Measurements from ENCODE around the gene VAMP2. TPM values are rescaled to one million over a fixed set of nuclear protein-coding genes. Genes with fewer than 3 reads are reported as not detected.
A peak's percentile ranks its signal among the peaks of the same experiment; 100 is the strongest.

Gene VAMP2, protein sequence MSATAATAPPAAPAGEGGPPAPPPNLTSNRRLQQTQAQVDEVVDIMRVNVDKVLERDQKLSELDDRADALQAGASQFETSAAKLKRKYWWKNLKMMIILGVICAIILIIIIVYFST
- 31.6 TPM for polyA plus RNA-seq (2012; ENCODE audit: insufficient read length, low read depth)

DNA sequence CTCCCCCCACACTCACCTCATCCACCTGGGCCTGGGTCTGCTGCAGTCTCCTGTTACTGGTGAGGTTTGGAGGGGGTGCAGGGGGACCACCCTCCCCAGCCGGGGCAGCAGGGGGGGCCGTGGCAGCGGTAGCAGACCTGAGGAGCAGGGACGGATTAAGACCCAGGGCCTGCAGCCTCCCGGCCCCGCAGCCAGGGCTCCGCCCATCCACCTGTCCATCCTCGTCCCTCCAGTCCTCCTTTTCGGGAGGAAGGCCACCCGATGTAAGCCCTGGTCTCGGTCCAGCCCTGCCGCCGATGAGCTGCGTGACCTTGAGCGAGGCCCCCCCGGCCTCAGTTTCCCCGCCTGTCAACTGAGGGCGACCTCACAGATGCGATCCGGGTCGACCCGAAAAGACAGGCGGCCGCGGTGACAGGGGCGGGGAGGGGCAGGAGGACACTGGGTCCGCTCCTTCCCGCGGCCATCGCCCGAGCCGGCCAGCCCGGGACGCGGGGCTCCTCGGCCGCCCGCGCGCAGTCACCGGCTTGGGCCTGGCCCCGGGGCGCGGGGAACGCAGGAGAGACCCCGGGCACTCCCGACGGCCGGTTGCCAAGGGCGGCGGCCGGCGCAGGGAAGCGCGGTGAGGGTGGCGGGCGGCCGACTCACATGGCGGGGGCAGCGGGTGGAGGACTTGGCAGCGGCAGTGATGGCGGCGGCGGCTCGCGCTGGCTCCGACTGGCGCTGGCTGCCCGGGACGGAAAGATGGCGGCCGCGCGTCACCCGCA lies at the start of gene VAMP2:
TSS of gene VAMP2 (minus strand) at position 716 of the 764 bp plus-strand sequence. CDS start at position 647, 69 bp downstream.
- TF ChIP-seq FOXP2 (optimal IDR thresholded peaks at IDR 0.05; ENCODE audit: borderline replicate concordance, extremely low read depth, extremely low read length, insufficient read depth) = peak; percentile 77
- TF ChIP-seq TAF1 (IDR thresholded peaks at IDR 0.05; ENCODE audit: borderline replicate concordance, insufficient read depth, low read length) = peak; percentile 54; the same call in 1 of the 2 replicates
- TF ChIP-seq, protein P1, sequence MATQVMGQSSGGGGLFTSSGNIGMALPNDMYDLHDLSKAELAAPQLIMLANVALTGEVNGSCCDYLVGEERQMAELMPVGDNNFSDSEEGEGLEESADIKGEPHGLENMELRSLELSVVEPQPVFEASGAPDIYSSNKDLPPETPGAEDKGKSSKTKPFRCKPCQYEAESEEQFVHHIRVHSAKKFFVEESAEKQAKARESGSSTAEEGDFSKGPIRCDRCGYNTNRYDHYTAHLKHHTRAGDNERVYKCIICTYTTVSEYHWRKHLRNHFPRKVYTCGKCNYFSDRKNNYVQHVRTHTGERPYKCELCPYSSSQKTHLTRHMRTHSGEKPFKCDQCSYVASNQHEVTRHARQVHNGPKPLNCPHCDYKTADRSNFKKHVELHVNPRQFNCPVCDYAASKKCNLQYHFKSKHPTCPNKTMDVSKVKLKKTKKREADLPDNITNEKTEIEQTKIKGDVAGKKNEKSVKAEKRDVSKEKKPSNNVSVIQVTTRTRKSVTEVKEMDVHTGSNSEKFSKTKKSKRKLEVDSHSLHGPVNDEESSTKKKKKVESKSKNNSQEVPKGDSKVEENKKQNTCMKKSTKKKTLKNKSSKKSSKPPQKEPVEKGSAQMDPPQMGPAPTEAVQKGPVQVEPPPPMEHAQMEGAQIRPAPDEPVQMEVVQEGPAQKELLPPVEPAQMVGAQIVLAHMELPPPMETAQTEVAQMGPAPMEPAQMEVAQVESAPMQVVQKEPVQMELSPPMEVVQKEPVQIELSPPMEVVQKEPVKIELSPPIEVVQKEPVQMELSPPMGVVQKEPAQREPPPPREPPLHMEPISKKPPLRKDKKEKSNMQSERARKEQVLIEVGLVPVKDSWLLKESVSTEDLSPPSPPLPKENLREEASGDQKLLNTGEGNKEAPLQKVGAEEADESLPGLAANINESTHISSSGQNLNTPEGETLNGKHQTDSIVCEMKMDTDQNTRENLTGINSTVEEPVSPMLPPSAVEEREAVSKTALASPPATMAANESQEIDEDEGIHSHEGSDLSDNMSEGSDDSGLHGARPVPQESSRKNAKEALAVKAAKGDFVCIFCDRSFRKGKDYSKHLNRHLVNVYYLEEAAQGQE (IDR thresholded peaks at IDR 0.05; ENCODE audit: insufficient read depth in 1 of 2, low read depth in 2 of 2, low read length in 2 of 2) = no peak
- 0 out of 2 replicates have a peak, but pooled peaks have one; percentile 38 for TF ChIP-seq SIN3A (IDR thresholded peaks at IDR 0.05; ENCODE audit: borderline replicate concordance, insufficient read depth, low read length)
- peak; percentile 55; the same call in 1 of the 2 replicates for TF ChIP-seq POLR2AphosphoS5 (IDR thresholded peaks at IDR 0.05; ENCODE audit: low read depth, low read length)

DNA sequence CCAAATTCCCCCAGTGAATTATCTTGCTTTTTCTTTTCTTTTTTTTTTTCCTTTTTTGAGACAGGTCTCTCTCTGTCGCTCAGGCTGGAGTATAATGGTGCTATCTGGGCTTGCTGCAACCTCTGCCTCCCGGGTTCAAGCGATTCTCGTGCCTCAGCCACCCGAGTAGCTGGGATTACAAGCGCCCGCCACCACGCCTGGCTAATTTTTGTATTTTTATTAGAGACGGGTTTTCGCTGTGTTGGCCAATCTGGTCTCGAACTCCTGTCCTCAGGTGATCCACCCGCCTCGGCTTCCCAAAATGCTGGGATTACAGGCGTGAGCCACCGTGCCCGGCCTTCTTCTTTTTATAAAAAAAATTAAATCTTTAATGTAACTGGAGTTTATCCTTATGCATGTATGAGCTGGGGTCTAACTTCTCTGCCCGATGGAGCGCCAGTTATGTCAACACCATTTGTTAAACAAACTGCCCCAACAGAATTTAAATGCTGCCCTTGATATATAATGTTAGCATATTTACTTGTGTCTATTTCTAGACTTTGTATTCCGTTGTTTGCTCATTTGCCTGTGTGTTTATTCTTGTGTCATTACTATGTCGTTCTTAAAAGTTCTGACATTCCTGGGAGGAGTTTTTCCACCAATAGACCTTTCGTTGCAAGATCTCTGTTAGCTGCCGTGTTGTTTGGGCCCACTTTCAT lies 48.2 kb upstream of the VAMP2 start:
- TF ChIP-seq POLR2AphosphoS5 (IDR thresholded peaks at IDR 0.05; ENCODE audit: low read depth, low read length) = no peak
- no peak for TF ChIP-seq FOXP2 (optimal IDR thresholded peaks at IDR 0.05; ENCODE audit: borderline replicate concordance, extremely low read depth, extremely low read length, insufficient read depth)
- TF ChIP-seq, protein P1 (IDR thresholded peaks at IDR 0.05; ENCODE audit: insufficient read depth in 1 of 2, low read depth in 2 of 2, low read length in 2 of 2) = no peak
- TF ChIP-seq SIN3A (IDR thresholded peaks at IDR 0.05; ENCODE audit: borderline replicate concordance, insufficient read depth, low read length) = no peak
- no peak for TF ChIP-seq TAF1 (IDR thresholded peaks at IDR 0.05; ENCODE audit: borderline replicate concordance, insufficient read depth, low read length)

DNA sequence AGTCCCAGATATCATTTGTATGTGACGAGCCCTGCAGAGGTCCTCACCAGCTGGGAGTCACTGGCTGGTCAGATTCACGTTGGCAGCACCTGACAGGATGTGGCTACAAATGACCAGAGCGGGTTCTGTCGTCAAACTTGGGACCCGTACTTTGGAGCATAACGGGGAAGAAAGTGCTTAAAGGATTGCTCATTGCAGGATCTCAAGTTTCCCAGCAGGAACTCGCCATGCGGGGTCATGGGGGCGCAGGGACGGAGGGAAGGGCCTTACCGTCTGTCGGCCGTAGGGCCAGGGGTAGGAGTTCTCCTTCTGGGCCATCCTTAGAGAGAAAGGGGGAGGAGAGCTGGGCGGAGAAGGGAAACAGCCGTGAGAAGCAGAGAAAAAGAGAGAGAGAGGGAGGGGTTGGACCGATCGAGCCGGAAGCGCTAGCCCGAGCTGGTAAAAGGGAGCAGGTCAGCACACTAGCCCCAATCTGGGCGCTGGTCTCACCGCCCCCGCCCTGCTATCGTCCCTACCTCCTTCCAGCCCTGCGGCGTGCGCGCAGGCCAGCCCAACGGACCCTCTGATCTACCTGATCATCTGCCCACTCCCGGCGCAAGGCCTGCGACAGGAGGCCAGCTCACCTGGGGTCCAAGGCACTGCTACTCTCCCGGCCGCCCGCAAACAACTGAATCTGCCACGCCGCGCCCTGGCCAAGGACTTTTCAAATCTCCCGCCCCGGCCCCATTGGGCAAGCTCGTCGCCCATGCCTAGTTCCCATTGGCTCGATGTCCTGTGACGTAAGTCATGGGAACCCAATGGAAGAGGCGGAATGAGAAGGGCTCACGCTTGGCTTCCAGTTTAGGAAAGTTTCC lies 47.4 kb upstream of the VAMP2 start, which contains the start of gene AURKB:
TSS of gene AURKB (minus strand) at position 669 of the 854 bp plus-strand sequence. CDS start at position 318, 351 bp downstream.
- peak; percentile 16 for TF ChIP-seq FOXP2 (optimal IDR thresholded peaks at IDR 0.05; ENCODE audit: borderline replicate concordance, extremely low read depth, extremely low read length, insufficient read depth)
- TF ChIP-seq, protein P1 (IDR thresholded peaks at IDR 0.05; ENCODE audit: insufficient read depth in 1 of 2, low read depth in 2 of 2, low read length in 2 of 2) = peak in 1 of 2 experiments; percentile 45; a peak in 2 of 4 replicates
- TF ChIP-seq POLR2AphosphoS5 (IDR thresholded peaks at IDR 0.05; ENCODE audit: low read depth, low read length) = peak; percentile 98
- no peak; the same call in 1 of the 2 replicates for TF ChIP-seq TAF1 (IDR thresholded peaks at IDR 0.05; ENCODE audit: borderline replicate concordance, insufficient read depth, low read length)
- TF ChIP-seq SIN3A (IDR thresholded peaks at IDR 0.05; ENCODE audit: borderline replicate concordance, insufficient read depth, low read length) = peak; percentile 98

DNA sequence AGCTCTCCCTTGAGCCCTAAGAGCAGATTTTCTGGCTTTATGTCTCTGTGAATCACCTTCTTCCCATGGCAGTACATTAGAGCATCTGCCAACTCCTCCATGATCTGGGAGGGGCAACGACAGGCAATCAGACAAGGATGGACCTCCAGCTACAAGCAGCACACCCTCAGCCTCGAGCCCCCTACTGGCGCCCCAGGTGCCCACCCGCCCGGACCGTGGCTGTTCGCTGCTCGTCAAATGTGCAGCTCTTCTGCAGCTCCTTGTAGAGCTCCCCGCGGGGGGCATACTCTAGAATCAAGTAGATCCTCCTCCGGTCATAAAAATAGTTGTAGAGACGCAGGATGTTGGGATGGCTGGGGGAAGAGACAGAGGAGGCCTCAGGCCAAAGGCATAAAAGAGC lies 43.8 kb upstream of the VAMP2 start:
- TF ChIP-seq POLR2AphosphoS5 (IDR thresholded peaks at IDR 0.05; ENCODE audit: low read depth, low read length) (no peak), TAF1 (IDR thresholded peaks at IDR 0.05; ENCODE audit: borderline replicate concordance, insufficient read depth, low read length) (no peak), SIN3A (IDR thresholded peaks at IDR 0.05; ENCODE audit: borderline replicate concordance, insufficient read depth, low read length) (no peak), FOXP2 (optimal IDR thresholded peaks at IDR 0.05; ENCODE audit: borderline replicate concordance, extremely low read depth, extremely low read length, insufficient read depth) (no peak)
- TF ChIP-seq, protein P1 (IDR thresholded peaks at IDR 0.05; ENCODE audit: insufficient read depth in 1 of 2, low read depth in 2 of 2, low read length in 2 of 2) = no peak
